LNCAP (cell line): ENCODE measurements around the gene XBP1.

Source experiments
- CTCF ChIP-seq: fragments of 450-650 bp; IDR thresholded peaks from 2 replicates; pipeline ENCODE4 v1.5.1; 2017; ENCODE audit warnings: mild to moderate bottlenecking

XBP1 gene

GRCh38 chr22:28821452-28821851 lies 21.1 kb upstream of the XBP1 start:
- TF ChIP-seq CTCF: no peak

- TF ChIP-seq CTCF: no peak
Measured at GRCh38 chr22:28820885-28821284, 20.5 kb upstream of the XBP1 start.

- no peak for TF ChIP-seq CTCF
Measured at GRCh38 chr22:28819253-28820096, 19.1 kb upstream of the XBP1 start.

GRCh38 chr22:28817919-28818859 lies 17.8 kb upstream of the XBP1 start:
- no peak for TF ChIP-seq CTCF

GRCh38 chr22:28817064-28817463 lies 16.7 kb upstream of the XBP1 start:
- no peak for TF ChIP-seq CTCF

GRCh38 chr22:28815729-28816128 lies 15.4 kb upstream of the XBP1 start:
- TF ChIP-seq CTCF: no peak

GRCh38 chr22:28815111-28815510 lies 14.7 kb upstream of the XBP1 start:
- TF ChIP-seq CTCF: no peak
